GM21360 (cell line): ENCODE data around the gene GRIFIN.
A peak's percentile ranks its signal among the peaks of the same experiment; 100 is the strongest.

ENCODE experiments used
- ATAC-seq: cut with Tn5 transposase; IDR thresholded peaks from one replicate; pipeline ENCODE4 v1.9.1; 2021; ENCODE audit warnings: mild to moderate bottlenecking, moderate library complexity; ENCODE audit not compliant: unreplicated experiment

Gene GRIFIN

GRCh38 chr7:2476298-2476697 lies at the start of gene GRIFIN:
Gene GRIFIN (minus strand): TSS chr7:2476398. CDS start chr7:2476383, 15 bp downstream.
- ATAC-seq = no peak

- ATAC-seq = no peak
Measured at GRCh38 chr7:2524808-2525657, 48.8 kb upstream of the GRIFIN start.

GRCh38 chr7:2523941-2524807 lies 48.0 kb upstream of the GRIFIN start:
- no peak for ATAC-seq

GRCh38 chr7:2523461-2523936 lies 47.3 kb upstream of the GRIFIN start:
- no peak for ATAC-seq

- ATAC-seq = no peak
Measured at GRCh38 chr7:2522780-2523433, 46.7 kb upstream of the GRIFIN start.

GRCh38 chr7:2521952-2522591 lies 45.9 kb upstream of the GRIFIN start:
- ATAC-seq = no peak

GRCh38 chr7:2521341-2521745 lies 45.1 kb upstream of the GRIFIN start:
- no peak for ATAC-seq

GRCh38 chr7:2520761-2521290 lies 44.6 kb upstream of the GRIFIN start:
- no peak for ATAC-seq

GRCh38 chr7:2520131-2520760 lies 44.0 kb upstream of the GRIFIN start:
- no peak for ATAC-seq

- ATAC-seq = peak; percentile 73
Measured at GRCh38 chr7:2519119-2519930, 43.1 kb upstream of the GRIFIN start, which contains the start of gene LFNG. Gene LFNG (plus strand): TSS chr7:2519774. CDS start chr7:2519862, 88 bp downstream.

GRCh38 chr7:2518737-2519118 lies 42.5 kb upstream of the GRIFIN start:
- no peak for ATAC-seq

- no peak for ATAC-seq
Measured at GRCh38 chr7:2517678-2518507, 41.7 kb upstream of the GRIFIN start.

- no peak for ATAC-seq
Measured at GRCh38 chr7:2517026-2517425, 40.8 kb upstream of the GRIFIN start.

- ATAC-seq = no peak
Measured at GRCh38 chr7:2516194-2516555, 40.0 kb upstream of the GRIFIN start.

GRCh38 chr7:2515424-2516193 lies 39.4 kb upstream of the GRIFIN start:
- no peak for ATAC-seq

- no peak for ATAC-seq
Measured at GRCh38 chr7:2514473-2515423, 38.5 kb upstream of the GRIFIN start.
